Ishikawa (cell line): ENCODE results near the gene SLC17A9.

Experiments used
- CEBPB ChIP-seq: IDR thresholded peaks from 2 replicates; pipeline ENCODE4 v1.6.1; 2012
- REST ChIP-seq: IDR thresholded peaks from 2 replicates; pipeline ENCODE4 v1.6.1; 2012; ENCODE audit warnings: low read depth, mild to moderate bottlenecking
- TAF1 ChIP-seq: IDR thresholded peaks from 2 replicates; pipeline ENCODE4 v1.6.1; 2012; ENCODE audit warnings: low read depth, mild to moderate bottlenecking

- TF ChIP-seq TAF1 (no peak), CEBPB (no peak), REST (0 out of 2 replicates have a peak, but pooled peaks have one; percentile 16)
Observed at GRCh38 chr20:62963614-62964397, 11.3 kb downstream of the SLC17A9 start.
